ENCODE results near the gene PCCA. TPM values are rescaled to one million over a fixed set of nuclear protein-coding genes. Genes with fewer than 3 reads are reported as not detected.
"Not testable (repeated sequence)": the region's sequence is repeated elsewhere in the genome, so short reads cannot be mapped to it uniquely, and the experiment has no call there.

PCCA gene
- polyA plus RNA-seq, 1 donor = 20.0 TPM

GRCh38 chr13:100517135-100517534 is 428.2 kb downstream of the PCCA start:
- Histone ChIP-seq H3K4me1 (ENCODE audit: control insufficient read depth, insufficient read depth, low read length) (peaks cover 13% of the 10 kb centered on the region), H3K27me3 (ENCODE audit: control insufficient read depth, insufficient read depth, low read length) (no peaks in the 10 kb centered on the region), H3K27ac (ENCODE audit: low read length) (peak overlapping the region; percentile 53), H3K9me3 (ENCODE audit: control insufficient read depth, low read depth, low read length) (peaks cover 2% of the 10 kb centered on the region), H3K4me3 (ENCODE audit: low read length) (no peak overlapping the region), H3K36me3 (ENCODE audit: control insufficient read depth, insufficient read depth, low read length) (no peaks in the 10 kb centered on the region)
- DNase-seq = peak; percentile 75 to 90
- 28% methylated on average over 2 of the region's 9 CpGs for WGBS (ENCODE audit: insufficient coverage, low lambda C conversion rate)

GRCh38 chr13:100517728-100518127 is 428.8 kb downstream of the PCCA start:
- no peaks in the 10 kb centered on the region for H3K27me3 ChIP-seq (ENCODE audit: control insufficient read depth, insufficient read depth, low read length)
- H3K4me1 ChIP-seq (ENCODE audit: control insufficient read depth, insufficient read depth, low read length) = peaks cover 13% of the 10 kb centered on the region
- peak overlapping the region; percentile 53 for H3K27ac ChIP-seq (ENCODE audit: low read length)
- peak in 1 of 2 donors; percentile 23 for DNase-seq
- 83% methylated on average over 2 of the region's 13 CpGs for WGBS (ENCODE audit: insufficient coverage, low lambda C conversion rate)
- peaks cover 2% of the 10 kb centered on the region for H3K9me3 ChIP-seq (ENCODE audit: control insufficient read depth, low read depth, low read length)
- H3K36me3 ChIP-seq (ENCODE audit: control insufficient read depth, insufficient read depth, low read length) = no peaks in the 10 kb centered on the region
- H3K4me3 ChIP-seq (ENCODE audit: low read length) = no peak overlapping the region

- H3K4me1 ChIP-seq (ENCODE audit: control insufficient read depth, insufficient read depth, low read length) = peaks cover 13% of the 10 kb centered on the region
- H3K36me3 ChIP-seq (ENCODE audit: control insufficient read depth, insufficient read depth, low read length) = no peaks in the 10 kb centered on the region
- H3K27me3 ChIP-seq (ENCODE audit: control insufficient read depth, insufficient read depth, low read length) = no peaks in the 10 kb centered on the region
- H3K27ac ChIP-seq (ENCODE audit: low read length) = no peak overlapping the region
- no peak for DNase-seq
- no peak overlapping the region for H3K4me3 ChIP-seq (ENCODE audit: low read length)
- H3K9me3 ChIP-seq (ENCODE audit: control insufficient read depth, low read depth, low read length) = peaks cover 2% of the 10 kb centered on the region
- WGBS (ENCODE audit: insufficient coverage, low lambda C conversion rate) = 76% methylated on average over 5 of the region's 8 CpGs
Measured at GRCh38 chr13:100518394-100519062, 429.6 kb downstream of the PCCA start.

GRCh38 chr13:100519626-100520025 is 430.7 kb downstream of the PCCA start:
- peaks cover 2% of the 10 kb centered on the region for H3K9me3 ChIP-seq (ENCODE audit: control insufficient read depth, low read depth, low read length)
- no peak overlapping the region for H3K4me3 ChIP-seq (ENCODE audit: low read length)
- no peak for DNase-seq
- peaks cover 3% of the 10 kb centered on the region for H3K36me3 ChIP-seq (ENCODE audit: control insufficient read depth, insufficient read depth, low read length)
- H3K27ac ChIP-seq (ENCODE audit: low read length) = no peak overlapping the region
- 97% methylated on average over 4 of the region's 9 CpGs for WGBS (ENCODE audit: insufficient coverage, low lambda C conversion rate)
- no peaks in the 10 kb centered on the region for H3K27me3 ChIP-seq (ENCODE audit: control insufficient read depth, insufficient read depth, low read length)
- peaks cover 13% of the 10 kb centered on the region for H3K4me1 ChIP-seq (ENCODE audit: control insufficient read depth, insufficient read depth, low read length)

GRCh38 chr13:100520936-100521850 is 432.3 kb downstream of the PCCA start:
- peaks cover 2% of the 10 kb centered on the region for H3K9me3 ChIP-seq (ENCODE audit: control insufficient read depth, low read depth, low read length)
- WGBS (ENCODE audit: insufficient coverage, low lambda C conversion rate) = 17% methylated on average over 1 of the region's 27 CpGs
- peaks cover 13% of the 10 kb centered on the region for H3K4me1 ChIP-seq (ENCODE audit: control insufficient read depth, insufficient read depth, low read length)
- no peaks in the 10 kb centered on the region for H3K27me3 ChIP-seq (ENCODE audit: control insufficient read depth, insufficient read depth, low read length)
- H3K4me3 ChIP-seq (ENCODE audit: low read length) = no peak overlapping the region
- H3K27ac ChIP-seq (ENCODE audit: low read length) = no peak overlapping the region
- peaks cover 3% of the 10 kb centered on the region for H3K36me3 ChIP-seq (ENCODE audit: control insufficient read depth, insufficient read depth, low read length)
- no peak for DNase-seq

GRCh38 chr13:100521851-100522617 is 433.1 kb downstream of the PCCA start:
- Histone ChIP-seq H3K4me1 (ENCODE audit: control insufficient read depth, insufficient read depth, low read length) (peaks cover 9% of the 10 kb centered on the region), H3K27ac (ENCODE audit: low read length) (no peak overlapping the region), H3K9me3 (ENCODE audit: control insufficient read depth, low read depth, low read length) (peaks cover 2% of the 10 kb centered on the region), H3K4me3 (ENCODE audit: low read length) (no peak overlapping the region), H3K36me3 (ENCODE audit: control insufficient read depth, insufficient read depth, low read length) (peaks cover 10% of the 10 kb centered on the region), H3K27me3 (ENCODE audit: control insufficient read depth, insufficient read depth, low read length) (no peaks in the 10 kb centered on the region)
- no peak for DNase-seq
- WGBS (ENCODE audit: insufficient coverage, low lambda C conversion rate) = 83% methylated on average over 7 of the region's 19 CpGs

- Histone ChIP-seq H3K9me3 (ENCODE audit: control insufficient read depth, low read depth, low read length) (peaks cover 2% of the 10 kb centered on the region), H3K27me3 (ENCODE audit: control insufficient read depth, insufficient read depth, low read length) (no peaks in the 10 kb centered on the region), H3K27ac (ENCODE audit: low read length) (no peak overlapping the region), H3K36me3 (ENCODE audit: control insufficient read depth, insufficient read depth, low read length) (peaks cover 15% of the 10 kb centered on the region), H3K4me3 (ENCODE audit: low read length) (no peak overlapping the region), H3K4me1 (ENCODE audit: control insufficient read depth, insufficient read depth, low read length) (peaks cover 4% of the 10 kb centered on the region)
- WGBS (ENCODE audit: insufficient coverage, low lambda C conversion rate) = 100% methylated on average over 1 of the region's 9 CpGs
- DNase-seq = no peak
Measured at GRCh38 chr13:100522618-100523309, 433.9 kb downstream of the PCCA start.

GRCh38 chr13:100523411-100523810 is 434.5 kb downstream of the PCCA start:
- peaks cover 2% of the 10 kb centered on the region for H3K9me3 ChIP-seq (ENCODE audit: control insufficient read depth, low read depth, low read length)
- H3K27ac ChIP-seq (ENCODE audit: low read length) = no peak overlapping the region
- WGBS (ENCODE audit: insufficient coverage, low lambda C conversion rate) = 80% methylated on average over 2 of the region's 14 CpGs
- H3K36me3 ChIP-seq (ENCODE audit: control insufficient read depth, insufficient read depth, low read length) = peaks cover 17% of the 10 kb centered on the region
- H3K4me3 ChIP-seq (ENCODE audit: low read length) = no peak overlapping the region
- no peaks in the 10 kb centered on the region for H3K4me1 ChIP-seq (ENCODE audit: control insufficient read depth, insufficient read depth, low read length)
- H3K27me3 ChIP-seq (ENCODE audit: control insufficient read depth, insufficient read depth, low read length) = no peaks in the 10 kb centered on the region
- no peak for DNase-seq

GRCh38 chr13:100523981-100524386 is 435.1 kb downstream of the PCCA start:
- Histone ChIP-seq H3K27ac (ENCODE audit: low read length) (no peak overlapping the region), H3K27me3 (ENCODE audit: control insufficient read depth, insufficient read depth, low read length) (no peaks in the 10 kb centered on the region), H3K36me3 (ENCODE audit: control insufficient read depth, insufficient read depth, low read length) (peaks cover 20% of the 10 kb centered on the region), H3K4me1 (ENCODE audit: control insufficient read depth, insufficient read depth, low read length) (no peaks in the 10 kb centered on the region), H3K4me3 (ENCODE audit: low read length) (no peak overlapping the region), H3K9me3 (ENCODE audit: control insufficient read depth, low read depth, low read length) (peaks cover 2% of the 10 kb centered on the region)
- no CpG with 5 or more reads among the region's 8 CpGs for WGBS (ENCODE audit: insufficient coverage, low lambda C conversion rate)
- no peak for DNase-seq

GRCh38 chr13:100524688-100525087 is 435.8 kb downstream of the PCCA start:
- DNase-seq; H3K4me1 ChIP-seq (ENCODE audit: control insufficient read depth, insufficient read depth, low read length); H3K27me3 ChIP-seq (ENCODE audit: control insufficient read depth, insufficient read depth, low read length); H3K4me3 ChIP-seq (ENCODE audit: low read length); H3K27ac ChIP-seq (ENCODE audit: low read length); H3K9me3 ChIP-seq (ENCODE audit: control insufficient read depth, low read depth, low read length): not testable (repeated sequence)
- WGBS (ENCODE audit: insufficient coverage, low lambda C conversion rate) = 86% methylated on average over 1 of the region's 5 CpGs
- peaks cover 25% of the 10 kb centered on the region for H3K36me3 ChIP-seq (ENCODE audit: control insufficient read depth, insufficient read depth, low read length)

All from large intestine (tissue), 3 donors.